Ishikawa (cell line): ENCODE measurements around the gene KIRREL3.

ENCODE experiments used
- CEBPB ChIP-seq: IDR thresholded peaks from 2 replicates; pipeline ENCODE4 v1.6.1; 2012
- CREB1 ChIP-seq: IDR thresholded peaks from 2 replicates; pipeline ENCODE4 v1.6.1; 2012; ENCODE audit warnings: low read depth
- EGR1 ChIP-seq: IDR thresholded peaks from 2 replicates; pipeline ENCODE4 v1.6.1; 2012
- EP300 ChIP-seq: IDR thresholded peaks from 2 replicates; pipeline ENCODE4 v1.6.1; 2012; ENCODE audit warnings: borderline replicate concordance
- FOXM1 ChIP-seq: IDR thresholded peaks from 2 replicates; pipeline ENCODE4 v1.6.1; 2012; ENCODE audit warnings: low read depth, borderline replicate concordance
- MAX ChIP-seq: IDR thresholded peaks from 2 replicates; pipeline ENCODE4 v1.6.1; 2012
- NFIC ChIP-seq: IDR thresholded peaks from 2 replicates; pipeline ENCODE4 v1.6.1; 2012
- RAD21 ChIP-seq: IDR thresholded peaks from 2 replicates; pipeline ENCODE4 v1.6.1; 2012; ENCODE audit warnings: low read depth
- REST ChIP-seq: IDR thresholded peaks from 2 replicates; pipeline ENCODE4 v1.6.1; 2012; ENCODE audit warnings: low read depth, mild to moderate bottlenecking
- TAF1 ChIP-seq: IDR thresholded peaks from 2 replicates; pipeline ENCODE4 v1.6.1; 2012; ENCODE audit warnings: low read depth, mild to moderate bottlenecking
- TCF12 ChIP-seq: IDR thresholded peaks from 2 replicates; pipeline ENCODE4 v1.6.1; 2012; ENCODE audit warnings: low read depth
- TEAD4 ChIP-seq: IDR thresholded peaks from 2 replicates; pipeline ENCODE4 v1.6.1; 2012
- YY1 ChIP-seq: IDR thresholded peaks from 2 replicates; pipeline ENCODE4 v1.6.1; 2012; ENCODE audit warnings: low read depth
- ZBTB7A ChIP-seq: IDR thresholded peaks from 2 replicates; pipeline ENCODE4 v1.6.1; 2012; ENCODE audit warnings: low read depth
- TF ChIP-seq, protein P1 (sequence below): IDR thresholded peaks from 2 replicates; pipeline ENCODE4 v1.6.1; 2012

KIRREL3 gene

GRCh38 chr11:126496576-126497337, 503.8 kb downstream of the KIRREL3 start:
- TF ChIP-seq EGR1: no peak
- no peak for TF ChIP-seq TCF12
- no peak for TF ChIP-seq NFIC
- TF ChIP-seq REST: no peak
- TF ChIP-seq EP300: no peak
- TF ChIP-seq CEBPB: no peak
- TF ChIP-seq, protein P1, sequence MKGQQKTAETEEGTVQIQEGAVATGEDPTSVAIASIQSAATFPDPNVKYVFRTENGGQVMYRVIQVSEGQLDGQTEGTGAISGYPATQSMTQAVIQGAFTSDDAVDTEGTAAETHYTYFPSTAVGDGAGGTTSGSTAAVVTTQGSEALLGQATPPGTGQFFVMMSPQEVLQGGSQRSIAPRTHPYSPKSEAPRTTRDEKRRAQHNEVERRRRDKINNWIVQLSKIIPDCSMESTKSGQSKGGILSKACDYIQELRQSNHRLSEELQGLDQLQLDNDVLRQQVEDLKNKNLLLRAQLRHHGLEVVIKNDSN: no peak
- TF ChIP-seq RAD21: no peak
- TF ChIP-seq CREB1: no peak
- no peak for TF ChIP-seq ZBTB7A
- no peak for TF ChIP-seq YY1
- no peak for TF ChIP-seq TAF1
- no peak for TF ChIP-seq FOXM1
- TF ChIP-seq MAX: no peak
- TF ChIP-seq TEAD4: no peak

GRCh38 chr11:126495281-126496220, 505.0 kb downstream of the KIRREL3 start:
- no peak for TF ChIP-seq EGR1
- no peak for TF ChIP-seq RAD21
- TF ChIP-seq ZBTB7A: no peak
- TF ChIP-seq CREB1: no peak
- TF ChIP-seq REST: no peak
- no peak for TF ChIP-seq MAX
- TF ChIP-seq CEBPB: no peak
- TF ChIP-seq TAF1: no peak
- no peak for TF ChIP-seq TEAD4
- TF ChIP-seq EP300: no peak
- TF ChIP-seq, protein P1: no peak

GRCh38 chr11:126494831-126495230, 505.7 kb downstream of the KIRREL3 start:
- no peak for TF ChIP-seq YY1
- no peak for TF ChIP-seq REST
- TF ChIP-seq TAF1: no peak
- no peak for TF ChIP-seq TCF12
- no peak for TF ChIP-seq NFIC
- no peak for TF ChIP-seq RAD21
- TF ChIP-seq CREB1: no peak
- no peak for TF ChIP-seq TEAD4
- TF ChIP-seq, protein P1: no peak
- no peak for TF ChIP-seq EP300
- TF ChIP-seq ZBTB7A: no peak
- TF ChIP-seq FOXM1: no peak
- no peak for TF ChIP-seq MAX
- TF ChIP-seq EGR1: no peak
- no peak for TF ChIP-seq CEBPB
